Esophagus squamous epithelium (tissue), 4 donors: ENCODE results near the gene GNA14.

Experiments used
- POLR2A ChIP-seq, 4 donors: fragments of 450-650 bp; IDR thresholded peaks; one replicate each; pipeline ENCODE4 v1.6.1; 2017; ENCODE audit warnings: antibody characterized with exemption in 4 of 4, mild to moderate bottlenecking in 4 of 4, moderate library complexity in 3 of 4
- TF ChIP-seq, protein P1 (sequence below), 6 experiments: fragments of 450-650 bp in 4 of 6; fragments of 200-600 bp in 2 of 6; sonication (generic) in 2 of 6; IDR thresholded peaks; one replicate each; pipeline ENCODE4 v1.5.1; 2016 to 2019; ENCODE audit warnings: antibody characterized with exemption in 6 of 6, mild to moderate bottlenecking in 4 of 6, moderate library complexity in 4 of 6

DNA sequence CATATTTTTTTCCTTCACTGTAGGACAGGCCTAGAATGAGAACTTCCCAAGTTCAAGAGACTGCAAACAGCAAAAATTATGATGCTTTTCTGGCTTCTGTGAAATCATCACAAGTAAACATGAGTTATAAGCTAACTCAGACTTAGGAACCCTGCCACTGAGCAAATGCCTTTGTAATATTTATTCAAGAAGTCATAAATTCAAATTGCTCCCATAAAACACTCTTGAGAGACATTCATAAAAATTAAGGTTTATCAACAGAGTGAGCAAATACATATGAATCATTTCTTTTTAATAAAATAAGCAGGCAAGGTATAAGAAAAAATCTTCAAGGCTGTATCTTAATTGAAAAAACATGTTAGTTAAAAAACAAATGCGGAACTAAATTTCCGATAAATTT lies 124.2 kb downstream of the GNA14 start:
- TF ChIP-seq, protein P1, sequence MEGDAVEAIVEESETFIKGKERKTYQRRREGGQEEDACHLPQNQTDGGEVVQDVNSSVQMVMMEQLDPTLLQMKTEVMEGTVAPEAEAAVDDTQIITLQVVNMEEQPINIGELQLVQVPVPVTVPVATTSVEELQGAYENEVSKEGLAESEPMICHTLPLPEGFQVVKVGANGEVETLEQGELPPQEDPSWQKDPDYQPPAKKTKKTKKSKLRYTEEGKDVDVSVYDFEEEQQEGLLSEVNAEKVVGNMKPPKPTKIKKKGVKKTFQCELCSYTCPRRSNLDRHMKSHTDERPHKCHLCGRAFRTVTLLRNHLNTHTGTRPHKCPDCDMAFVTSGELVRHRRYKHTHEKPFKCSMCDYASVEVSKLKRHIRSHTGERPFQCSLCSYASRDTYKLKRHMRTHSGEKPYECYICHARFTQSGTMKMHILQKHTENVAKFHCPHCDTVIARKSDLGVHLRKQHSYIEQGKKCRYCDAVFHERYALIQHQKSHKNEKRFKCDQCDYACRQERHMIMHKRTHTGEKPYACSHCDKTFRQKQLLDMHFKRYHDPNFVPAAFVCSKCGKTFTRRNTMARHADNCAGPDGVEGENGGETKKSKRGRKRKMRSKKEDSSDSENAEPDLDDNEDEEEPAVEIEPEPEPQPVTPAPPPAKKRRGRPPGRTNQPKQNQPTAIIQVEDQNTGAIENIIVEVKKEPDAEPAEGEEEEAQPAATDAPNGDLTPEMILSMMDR (IDR thresholded peaks at IDR 0.05), result no peak
- TF ChIP-seq POLR2A (IDR thresholded peaks at IDR 0.05), result no peak
